ENCODE data around the gene TINCR.

DNA sequence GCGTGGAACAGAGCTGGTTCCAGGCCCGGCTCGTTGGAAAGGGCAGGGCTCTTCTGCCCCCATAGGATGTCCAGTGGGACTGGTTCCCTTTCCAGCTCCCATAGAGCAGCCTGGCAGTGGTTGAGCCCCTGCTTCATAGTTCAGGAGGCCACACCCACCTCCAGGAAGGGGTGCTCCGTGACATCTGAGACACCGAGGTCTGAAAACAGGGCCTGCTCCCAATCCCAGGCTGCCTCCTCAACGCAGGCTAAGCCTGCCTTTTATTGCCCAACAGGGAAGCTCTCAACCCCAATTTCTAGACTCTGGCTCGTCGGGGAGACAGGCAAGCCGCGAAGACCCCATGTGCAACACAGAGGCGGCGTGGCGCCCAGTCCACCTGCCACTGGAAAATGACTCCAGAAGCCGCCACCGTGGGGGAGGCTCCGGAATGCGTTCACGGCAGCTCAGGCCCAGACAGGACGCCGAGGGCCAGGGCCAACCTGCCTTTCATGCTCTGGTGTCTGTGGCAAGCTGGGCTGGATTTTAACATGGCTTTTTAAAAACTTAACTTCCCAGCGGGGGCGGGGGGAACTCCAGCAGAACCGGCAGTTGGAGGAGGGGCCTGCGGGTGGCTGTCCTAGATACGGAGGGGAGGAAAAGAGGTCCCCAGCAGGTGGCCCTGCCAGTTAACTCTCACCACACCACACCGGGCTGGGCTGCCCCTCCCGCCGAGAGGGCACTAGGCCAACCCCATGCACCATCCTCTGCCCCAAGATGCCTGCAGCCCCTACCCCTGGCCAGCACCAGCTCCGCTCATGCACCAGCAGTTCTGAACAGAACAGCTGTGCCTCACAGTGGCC, 17.9 kb upstream of the TINCR start:
- TF ChIP-seq, protein P1, sequence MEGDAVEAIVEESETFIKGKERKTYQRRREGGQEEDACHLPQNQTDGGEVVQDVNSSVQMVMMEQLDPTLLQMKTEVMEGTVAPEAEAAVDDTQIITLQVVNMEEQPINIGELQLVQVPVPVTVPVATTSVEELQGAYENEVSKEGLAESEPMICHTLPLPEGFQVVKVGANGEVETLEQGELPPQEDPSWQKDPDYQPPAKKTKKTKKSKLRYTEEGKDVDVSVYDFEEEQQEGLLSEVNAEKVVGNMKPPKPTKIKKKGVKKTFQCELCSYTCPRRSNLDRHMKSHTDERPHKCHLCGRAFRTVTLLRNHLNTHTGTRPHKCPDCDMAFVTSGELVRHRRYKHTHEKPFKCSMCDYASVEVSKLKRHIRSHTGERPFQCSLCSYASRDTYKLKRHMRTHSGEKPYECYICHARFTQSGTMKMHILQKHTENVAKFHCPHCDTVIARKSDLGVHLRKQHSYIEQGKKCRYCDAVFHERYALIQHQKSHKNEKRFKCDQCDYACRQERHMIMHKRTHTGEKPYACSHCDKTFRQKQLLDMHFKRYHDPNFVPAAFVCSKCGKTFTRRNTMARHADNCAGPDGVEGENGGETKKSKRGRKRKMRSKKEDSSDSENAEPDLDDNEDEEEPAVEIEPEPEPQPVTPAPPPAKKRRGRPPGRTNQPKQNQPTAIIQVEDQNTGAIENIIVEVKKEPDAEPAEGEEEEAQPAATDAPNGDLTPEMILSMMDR (conservative IDR thresholded peaks at IDR 0.05; ENCODE audit: low read depth, low read length) = no peak
- TF ChIP-seq EZH2 (IDR thresholded peaks at IDR 0.05; ENCODE audit: borderline replicate concordance, low read depth, low read length, poor library complexity, severe bottlenecking) = no peak
